PC-9 (cell line): ENCODE results near the gene KRTAP20-2. TPM values are rescaled to one million over a fixed set of nuclear protein-coding genes. Genes with fewer than 3 reads are reported as not detected.

Experiments
- BruUV-seq: library from RNA; stranded (reverse); fragments of 400-500 nt; replicated peaks from 2 replicates; lab custom pipeline; 2021; lab: Mats Ljungman, UMichigan
- CTCF ChIA-PET: fragments of 300-600 bp; sonication (Branson Sonifier 250); formaldehyde crosslinking; loops from one replicate; lab custom pipeline; 2022; ENCODE audit warnings: antibody characterized with exemption; lab: Charles Lee
- POLR2A ChIA-PET: fragments of 300-600 bp; sonication (Branson Sonifier 250); formaldehyde crosslinking; loops from one replicate; lab custom pipeline; 2022; ENCODE audit warnings: antibody characterized with exemption; ENCODE audit not compliant: unreplicated experiment; lab: Charles Lee
- DNase-seq, 2 experiments: peaks; one replicate each; pipeline versions ENCODE4 v3.0.0 to v3.0.0-alpha.2; 2015 to 2022; ENCODE audit warnings: mixed read lengths in 1 of 2
- H2AFZ ChIP-seq: fragments of 200-600 bp; sonication (generic); 2 replicates; pipeline ENCODE4 v1.8.1; 2017; ENCODE audit warnings: antibody characterized with exemption
- H3F3A ChIP-seq: fragments of 200-600 bp; sonication (generic); 2 replicates; pipeline ENCODE4 v1.8.1; 2017; ENCODE audit warnings: antibody characterized with exemption, mild to moderate bottlenecking, low read depth; ENCODE audit not compliant: insufficient read depth
- H3K27ac ChIP-seq: fragments of 200-600 bp; sonication (generic); 2 replicates; pipeline ENCODE4 v1.6.1; 2016; ENCODE audit warnings: mixed run types
- H3K27me3 ChIP-seq: fragments of 200-600 bp; sonication (generic); 2 replicates; pipeline ENCODE4 v1.6.1; 2016; ENCODE audit warnings: low read depth, mixed run types; ENCODE audit not compliant: insufficient read depth
- H3K36me3 ChIP-seq: fragments of 200-600 bp; sonication (generic); 2 replicates; pipeline ENCODE4 v1.6.1; 2016; ENCODE audit warnings: low read depth, mixed run types
- H3K4me1 ChIP-seq: fragments of 200-600 bp; sonication (generic); replicated peaks from 2 replicates; pipeline ENCODE4 v1.6.1; 2016; ENCODE audit warnings: mixed run types; ENCODE audit not compliant: insufficient read depth
- H3K4me2 ChIP-seq: fragments of 200-600 bp; sonication (generic); 2 replicates; pipeline ENCODE4 v1.6.1; 2017; ENCODE audit warnings: mixed run types
- H3K4me3 ChIP-seq: fragments of 200-600 bp; sonication (generic); 2 replicates; pipeline ENCODE4 v1.6.1; 2016; ENCODE audit warnings: mixed run types
- H3K79me2 ChIP-seq: fragments of 200-600 bp; sonication (generic); 2 replicates; pipeline ENCODE4 v1.6.1; 2017; ENCODE audit warnings: low read depth, mixed run types
- H3K9me2 ChIP-seq: fragments of 200-600 bp; sonication (generic); 2 replicates; pipeline ENCODE4 v1.8.1; 2017; ENCODE audit warnings: mild to moderate bottlenecking; ENCODE audit not compliant: insufficient read depth
- H3K9me3 ChIP-seq: fragments of 200-600 bp; sonication (generic); 2 replicates; pipeline ENCODE4 v1.8.1; 2016; ENCODE audit warnings: low read depth; ENCODE audit not compliant: insufficient read depth
- H4K20me1 ChIP-seq: fragments of 200-600 bp; sonication (generic); 2 replicates; pipeline ENCODE4 v1.8.1; 2017; ENCODE audit not compliant: insufficient read depth
- EZH2 ChIP-seq: fragments of 200-600 bp; sonication (generic); IDR thresholded peaks from 2 replicates; pipeline ENCODE4 v1.8.0; 2017; ENCODE audit warnings: antibody characterized with exemption, low read depth
- intact Hi-C: fragments of 100-400 bp; cut with micrococcal nuclease; formaldehyde crosslinking; loops from one replicate; pipeline ENCODE4 v1.10.0; 2022; ENCODE audit not compliant: unreplicated experiment
- total RNA-seq: library from RNA; stranded (reverse); gene quantifications from 2 replicates; pipeline ENCODE4 v1.2.3, GENCODE V29; 2021
- TF ChIP-seq, protein P1 (sequence below): fragments of 200-600 bp; sonication (generic); conservative IDR thresholded peaks from 2 replicates; pipeline ENCODE4 v1.6.1; 2017; ENCODE audit warnings: mixed run types, antibody characterized with exemption, mild to moderate bottlenecking, moderate library complexity

The KRTAP20-2 gene
- total RNA-seq, 1 experiment from 2014 or later, result not detected

DNA sequence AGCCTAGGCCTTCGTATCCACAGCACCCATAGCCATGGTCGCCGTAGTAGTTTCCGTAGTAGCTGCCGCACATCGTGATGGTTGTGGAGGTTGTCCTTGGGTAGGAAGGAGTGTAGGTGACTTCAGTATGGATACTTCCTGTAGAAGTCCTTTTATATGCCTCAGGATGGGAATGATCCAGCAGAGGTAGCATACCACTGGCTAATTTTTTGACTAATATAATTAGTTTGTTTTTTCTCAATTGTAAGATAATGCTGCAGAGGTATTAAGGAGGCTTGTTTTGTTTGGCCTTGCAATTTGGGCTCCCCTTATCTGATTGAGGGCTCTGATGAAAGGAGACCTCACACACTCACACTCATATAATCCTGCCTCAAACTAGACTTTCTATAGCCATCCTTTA is 36.2 kb upstream of the KRTAP20-2 start, which contains the start of gene KRTAP6-2:
Gene KRTAP6-2, minus strand, starts transcription at position 101 of the 400 bp plus-strand sequence. Its CDS starts 28 bp downstream, at position 73.
- Histone ChIP-seq H3K4me3 (no peak within 1 kb of the TSS), H2AFZ (no peak within 1 kb of the TSS), H3K4me1 (no peaks in the 10 kb centered on the region), H3K36me3 (no peaks in the 10 kb centered on the region), H3K27ac (no peak within 1 kb of the TSS), H3F3A (no peaks in the 10 kb centered on the region), H3K9me3 (no peaks in the 10 kb centered on the region), H4K20me1 (no peaks in the 10 kb centered on the region), H3K4me2 (no peak within 1 kb of the TSS), H3K79me2 (no peaks in the 10 kb centered on the region), H3K9me2 (no peaks in the 10 kb centered on the region), H3K27me3 (no peaks in the 10 kb centered on the region)
- TF ChIP-seq, protein P1, sequence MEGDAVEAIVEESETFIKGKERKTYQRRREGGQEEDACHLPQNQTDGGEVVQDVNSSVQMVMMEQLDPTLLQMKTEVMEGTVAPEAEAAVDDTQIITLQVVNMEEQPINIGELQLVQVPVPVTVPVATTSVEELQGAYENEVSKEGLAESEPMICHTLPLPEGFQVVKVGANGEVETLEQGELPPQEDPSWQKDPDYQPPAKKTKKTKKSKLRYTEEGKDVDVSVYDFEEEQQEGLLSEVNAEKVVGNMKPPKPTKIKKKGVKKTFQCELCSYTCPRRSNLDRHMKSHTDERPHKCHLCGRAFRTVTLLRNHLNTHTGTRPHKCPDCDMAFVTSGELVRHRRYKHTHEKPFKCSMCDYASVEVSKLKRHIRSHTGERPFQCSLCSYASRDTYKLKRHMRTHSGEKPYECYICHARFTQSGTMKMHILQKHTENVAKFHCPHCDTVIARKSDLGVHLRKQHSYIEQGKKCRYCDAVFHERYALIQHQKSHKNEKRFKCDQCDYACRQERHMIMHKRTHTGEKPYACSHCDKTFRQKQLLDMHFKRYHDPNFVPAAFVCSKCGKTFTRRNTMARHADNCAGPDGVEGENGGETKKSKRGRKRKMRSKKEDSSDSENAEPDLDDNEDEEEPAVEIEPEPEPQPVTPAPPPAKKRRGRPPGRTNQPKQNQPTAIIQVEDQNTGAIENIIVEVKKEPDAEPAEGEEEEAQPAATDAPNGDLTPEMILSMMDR, result no peak
- TF ChIP-seq EZH2, result no peak
- intact Hi-C loops, result no loop called here
- POLR2A ChIA-PET, result no interaction called here
- no TSS peak for BruUV-seq
- CTCF ChIA-PET, result no interaction called here
- no peak for DNase-seq

DNA sequence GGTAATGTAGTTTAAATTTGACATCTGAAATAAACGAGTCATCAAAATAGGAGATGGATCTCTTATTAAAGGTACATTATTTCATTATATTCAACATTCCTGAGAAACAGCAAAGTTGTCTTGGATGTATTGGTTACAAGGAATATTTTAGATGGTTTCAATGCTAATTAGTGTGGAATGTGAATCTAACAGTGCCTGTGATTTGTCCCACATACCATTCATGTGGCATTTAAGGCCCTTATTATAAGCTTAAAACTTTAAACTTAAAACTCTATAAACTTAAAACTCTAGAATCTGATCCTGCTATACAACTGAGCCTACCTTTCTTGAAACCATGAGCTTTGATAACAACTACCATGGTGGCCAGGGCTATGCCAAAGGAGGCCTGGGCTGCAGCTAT is 34.2 kb upstream of the KRTAP20-2 start, which contains the start of gene KRTAP22-1:
Gene KRTAP22-1, plus strand, starts transcription at position 301 of the 400 bp plus-strand sequence.
- H3K4me2 ChIP-seq, result no peak within 1 kb of the TSS
- H3K79me2 ChIP-seq, result no peaks in the 10 kb centered on the region
- intact Hi-C loops, result no loop called here
- CTCF ChIA-PET, result no interaction called here
- no peaks in the 10 kb centered on the region for H4K20me1 ChIP-seq
- H3K4me1 ChIP-seq, result no peaks in the 10 kb centered on the region
- no TSS peak for BruUV-seq
- no peaks in the 10 kb centered on the region for H3K9me2 ChIP-seq
- no peaks in the 10 kb centered on the region for H3F3A ChIP-seq
- POLR2A ChIA-PET, result no interaction called here
- H3K36me3 ChIP-seq, result no peaks in the 10 kb centered on the region
- no peak within 1 kb of the TSS for H3K4me3 ChIP-seq
- no peaks in the 10 kb centered on the region for H3K9me3 ChIP-seq
- no peak within 1 kb of the TSS for H2AFZ ChIP-seq
- H3K27ac ChIP-seq, result no peak within 1 kb of the TSS
- DNase-seq, result no peak
- H3K27me3 ChIP-seq, result no peaks in the 10 kb centered on the region
- TF ChIP-seq, protein P1, result no peak
- TF ChIP-seq EZH2, result no peak

DNA sequence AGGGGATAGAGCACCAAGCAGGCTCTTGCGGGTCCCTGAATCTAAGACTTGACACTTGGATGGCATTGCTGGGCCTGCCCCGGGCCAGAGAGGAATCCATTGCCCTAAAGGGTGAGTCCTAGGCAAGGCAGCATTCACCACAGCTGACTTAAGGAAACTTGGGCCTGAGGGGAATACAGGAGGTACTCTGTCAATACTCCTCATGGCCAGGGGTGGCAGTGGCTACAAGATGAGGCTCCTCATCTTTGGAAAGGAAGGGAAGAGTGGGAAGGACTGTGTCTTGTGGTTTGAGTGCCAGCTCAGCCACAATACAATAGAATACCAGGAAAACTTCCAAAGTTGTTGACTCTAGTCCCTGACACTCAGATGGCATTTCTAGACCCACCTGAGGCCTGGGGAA is 29.0 kb upstream of the KRTAP20-2 start:
- Histone ChIP-seq H3K4me1 (no peaks in the 10 kb centered on the region), H4K20me1 (no peaks in the 10 kb centered on the region), H3K79me2 (no peaks in the 10 kb centered on the region), H3K27ac (no peak overlapping the region), H3K4me2 (no peak overlapping the region), H3K27me3 (no peaks in the 10 kb centered on the region), H3K36me3 (no peaks in the 10 kb centered on the region), H3F3A (no peaks in the 10 kb centered on the region), H2AFZ (no peak overlapping the region), H3K4me3 (no peak overlapping the region), H3K9me2 (no peaks in the 10 kb centered on the region), H3K9me3 (no peaks in the 10 kb centered on the region)
- ChIA-PET POLR2A (no interaction called here), CTCF (no interaction called here)
- intact Hi-C loops, result no loop called here
- DNase-seq, result no peak
- no TSS peak for BruUV-seq
- TF ChIP-seq, protein P1, result no peak
- no peak for TF ChIP-seq EZH2
